ENCODE measurements around the gene FLOT1. TPM values are rescaled to one million over a fixed set of nuclear protein-coding genes. Genes with fewer than 3 reads are reported as not detected.

Gene FLOT1
- total RNA-seq, 1 experiment from 2014 or later, result 110 TPM

- no peak for TF ChIP-seq CTCF (IDR thresholded peaks at IDR 0.05)
- no peak for TF ChIP-seq SMAD4 (CRISPR knock-in tag; IDR thresholded peaks at IDR 0.05)
- 0 out of 2 replicates have a peak, but pooled peaks have one; percentile 7 for TF ChIP-seq ZNF671 (CRISPR knock-in tag; IDR thresholded peaks at IDR 0.05)
- TF ChIP-seq ELF4 (CRISPR knock-in tag; IDR thresholded peaks at IDR 0.05; ENCODE audit: low read depth), result no peak
- no peak for TF ChIP-seq JAZF1 (CRISPR knock-in tag; IDR thresholded peaks at IDR 0.05)
- no peak for TF ChIP-seq TEAD1 (CRISPR knock-in tag; IDR thresholded peaks at IDR 0.05)
- no peak for TF ChIP-seq SP1 (CRISPR knock-in tag; conservative IDR thresholded peaks at IDR 0.05)
- no peak for TF ChIP-seq ZNF232 (CRISPR knock-in tag; IDR thresholded peaks at IDR 0.05)
- peak; percentile 47; the same call in 1 of the 2 replicates for TF ChIP-seq ZNF532 (CRISPR knock-in tag; IDR thresholded peaks at IDR 0.05; ENCODE audit: borderline replicate concordance)
- TF ChIP-seq CREB1 (CRISPR knock-in tag; IDR thresholded peaks at IDR 0.05), result no peak
- TF ChIP-seq ZNF219 (CRISPR knock-in tag; IDR thresholded peaks at IDR 0.05; ENCODE audit: borderline replicate concordance), result no peak
- no peak for TF ChIP-seq NR3C1 (CRISPR knock-in tag; conservative IDR thresholded peaks at IDR 0.05; ENCODE audit: low read depth)
- no peak for TF ChIP-seq ATF1 (CRISPR knock-in tag; IDR thresholded peaks at IDR 0.05)
- TF ChIP-seq ZMAT4 (CRISPR knock-in tag; IDR thresholded peaks at IDR 0.05), result peak; percentile 25; the same call in 1 of the 2 replicates
- TF ChIP-seq GTF2I (CRISPR knock-in tag; conservative IDR thresholded peaks at IDR 0.05), result no peak
- TF ChIP-seq SMAD3 (CRISPR knock-in tag; IDR thresholded peaks at IDR 0.05; ENCODE audit: borderline replicate concordance), result no peak
Measured at GRCh38 chr6:30726506-30727413, 15.7 kb downstream of the FLOT1 start (continued).

- ATAC-seq (peak; percentile 45), DNase-seq (ENCODE audit: low spot score) (no peak)
- no peaks in the 10 kb centered on the region for H3K9me3 Mint-ChIP-seq
- ChIA-PET CTCF (interaction anchor here (1.9 kb wide), 1 partner anchor 47 kb away, joined by 7 read pairs; no protein-coding TSS in a partner anchor), POLR2A (interaction anchor here (1.6 kb wide), 1 partner anchor 9 kb away, joined by 8 read pairs; the partner anchor contains the start of gene MDC1)
- no peaks in the 10 kb centered on the region for H3K27me3 Mint-ChIP-seq (ENCODE audit: low read depth)
- H3K4me1 Mint-ChIP-seq, result peaks cover 32% of the 10 kb centered on the region
- H3K4me3 Mint-ChIP-seq, result no peak overlapping the region
- H3K36me3 Mint-ChIP-seq, result peaks cover 64% of the 10 kb centered on the region
- H3K27ac Mint-ChIP-seq, result peak overlapping the region; percentile 92
- TF ChIP-seq GABPB1 (CRISPR knock-in tag; IDR thresholded peaks at IDR 0.05) (0 out of 2 replicates have a peak, but pooled peaks have one; percentile 15), ZMAT4 (CRISPR knock-in tag; IDR thresholded peaks at IDR 0.05) (peak; percentile 81), FOXP1 (CRISPR knock-in tag; IDR thresholded peaks at IDR 0.05; ENCODE audit: borderline replicate concordance) (no peak; the same call in 1 of the 2 replicates), ZNF532 (CRISPR knock-in tag; IDR thresholded peaks at IDR 0.05; ENCODE audit: borderline replicate concordance) (peak; percentile 94), ZBTB43 (CRISPR knock-in tag; IDR thresholded peaks at IDR 0.05) (0 out of 2 replicates have a peak, but pooled peaks have one; percentile 32), EMX1 (CRISPR knock-in tag; IDR thresholded peaks at IDR 0.05) (peak; percentile 97), ESRRA (CRISPR knock-in tag; IDR thresholded peaks at IDR 0.05; ENCODE audit: borderline replicate concordance) (no peak), ZNF232 (CRISPR knock-in tag; IDR thresholded peaks at IDR 0.05) (0 out of 2 replicates have a peak, but pooled peaks have one; percentile 26)
Measured at GRCh38 chr6:30725713-30726505, 16.6 kb downstream of the FLOT1 start.

All from WTC11 (cell line).